Subcutaneous abdominal adipose tissue (tissue), 5 donors: ENCODE results near the gene CD274.
"Not testable (repeated sequence)": the region's sequence is repeated elsewhere in the genome, so short reads cannot be mapped to it uniquely, and the experiment has no call there.

Experiments
- H3K27ac ChIP-seq: one replicate; pipeline ENCODE4 v1.7.0; 2013; ENCODE audit warnings: low read depth, mild to moderate bottlenecking, inconsistent platforms, low read length, moderate library complexity
- H3K27me3 ChIP-seq, 5 donors: one replicate each; pipeline ENCODE4 v1.7.0; 2013; ENCODE audit warnings: low read length in 5 of 5, inconsistent platforms in 1 of 5; ENCODE audit not compliant: control insufficient read depth in 5 of 5, insufficient read depth in 4 of 5
- H3K36me3 ChIP-seq, 5 donors: one replicate each; pipeline ENCODE4 v1.7.0; 2013; ENCODE audit warnings: low read length in 5 of 5; ENCODE audit not compliant: control insufficient read depth in 5 of 5, insufficient read depth in 5 of 5
- H3K4me1 ChIP-seq, 5 donors: one replicate each; pipeline ENCODE4 v1.7.0; 2013; ENCODE audit warnings: low read length in 5 of 5, mild to moderate bottlenecking in 3 of 5, moderate library complexity in 1 of 5; ENCODE audit not compliant: control insufficient read depth in 5 of 5, insufficient read depth in 5 of 5
- H3K4me3 ChIP-seq, 5 donors: one replicate each; pipeline ENCODE4 v1.7.0; 2013; ENCODE audit warnings: low read length in 5 of 5, low read depth in 1 of 5
- H3K9ac ChIP-seq, 5 donors: one replicate each; pipeline ENCODE4 v1.7.0; 2013; ENCODE audit warnings: low read length in 5 of 5, mild to moderate bottlenecking in 4 of 5, moderate library complexity in 3 of 5
- H3K9me3 ChIP-seq, 5 donors: one replicate each; pipeline ENCODE4 v1.7.0; 2013; ENCODE audit warnings: low read length in 5 of 5; ENCODE audit not compliant: control insufficient read depth in 5 of 5
- donor health status: healthy.
- donor health status: healthy.
- donor health status: healthy.
- donor health status: healthy.
- donor health status: healthy.

The CD274 gene

GRCh38 chr9:5460157-5460556 lies 9.8 kb downstream of the CD274 start:
- Histone ChIP-seq H3K4me1 (no peaks in the 10 kb centered on the region), H3K27ac (no peak overlapping the region), H3K4me3 (no peak overlapping the region), H3K9ac (no peak overlapping the region), H3K36me3 (peaks cover 0 to 5% (median 3%) of the 10 kb centered on the region in 5 donors), H3K27me3 (no peaks in the 10 kb centered on the region), H3K9me3 (no peaks in the 10 kb centered on the region)

- not testable (repeated sequence) for H3K9me3 ChIP-seq, H3K9ac ChIP-seq, H3K27ac ChIP-seq, H3K27me3 ChIP-seq, H3K4me1 ChIP-seq, H3K4me3 ChIP-seq, H3K36me3 ChIP-seq
These were observed 14.5 kb downstream of the CD274 start for GRCh38 chr9:5464831-5465330.

- Histone ChIP-seq H3K36me3 (peaks cover 0 to 9% (median 5%) of the 10 kb centered on the region in 5 donors), H3K9me3 (no peaks in the 10 kb centered on the region), H3K27me3 (no peaks in the 10 kb centered on the region), H3K27ac (no peak overlapping the region), H3K9ac (no peak overlapping the region), H3K4me1 (no peaks in the 10 kb centered on the region), H3K4me3 (no peak overlapping the region)
These were observed 15.7 kb downstream of the CD274 start for GRCh38 chr9:5466005-5466404.

- Histone ChIP-seq H3K4me1 (no peaks in the 10 kb centered on the region), H3K27me3 (no peaks in the 10 kb centered on the region), H3K9me3 (no peaks in the 10 kb centered on the region), H3K9ac (no peak overlapping the region), H3K4me3 (no peak overlapping the region), H3K36me3 (peaks cover 0 to 9% (median 5%) of the 10 kb centered on the region in 5 donors), H3K27ac (no peak overlapping the region)
These were observed 16.4 kb downstream of the CD274 start for GRCh38 chr9:5466766-5467165.

- Histone ChIP-seq H3K27me3 (no peaks in the 10 kb centered on the region), H3K9me3 (no peaks in the 10 kb centered on the region), H3K36me3 (peaks cover 0 to 6% (median 2%) of the 10 kb centered on the region in 5 donors), H3K9ac (no peak overlapping the region), H3K4me1 (no peaks in the 10 kb centered on the region), H3K27ac (no peak overlapping the region), H3K4me3 (no peak overlapping the region)
These were observed 18.5 kb downstream of the CD274 start for GRCh38 chr9:5468850-5469249.

GRCh38 chr9:5470122-5470521 lies 19.8 kb downstream of the CD274 start:
- Histone ChIP-seq H3K9me3 (no peaks in the 10 kb centered on the region), H3K4me1 (no peaks in the 10 kb centered on the region), H3K27me3 (no peaks in the 10 kb centered on the region), H3K4me3 (no peak overlapping the region), H3K36me3 (peaks cover 0 to 6% (median 2%) of the 10 kb centered on the region in 5 donors), H3K9ac (no peak overlapping the region), H3K27ac (no peak overlapping the region)

- H3K9me3 ChIP-seq, result no peaks in the 10 kb centered on the region
These were observed 20.5 kb downstream of the CD274 start for GRCh38 chr9:5470816-5471215.

GRCh38 chr9:5475611-5476010 lies 25.3 kb downstream of the CD274 start:
- not testable (repeated sequence) for H3K4me3 ChIP-seq, H3K9ac ChIP-seq, H3K4me1 ChIP-seq, H3K27ac ChIP-seq, H3K9me3 ChIP-seq, H3K36me3 ChIP-seq, H3K27me3 ChIP-seq

More at GRCh38 chr9:5470816-5471215, 20.5 kb downstream of the CD274 start:
- Histone ChIP-seq H3K4me3 (no peak overlapping the region), H3K36me3 (peaks cover 0 to 6% (median 0%) of the 10 kb centered on the region in 5 donors), H3K27me3 (no peaks in the 10 kb centered on the region), H3K27ac (no peak overlapping the region), H3K9ac (no peak overlapping the region), H3K4me1 (no peaks in the 10 kb centered on the region)

GRCh38 chr9:5478206-5478605 lies 27.9 kb downstream of the CD274 start:
- Histone ChIP-seq H3K27me3 (no peaks in the 10 kb centered on the region), H3K4me3 (no peak overlapping the region), H3K36me3 (no peaks in the 10 kb centered on the region), H3K9me3 (no peaks in the 10 kb centered on the region), H3K9ac (no peak overlapping the region), H3K4me1 (no peaks in the 10 kb centered on the region), H3K27ac (no peak overlapping the region)

GRCh38 chr9:5479994-5480694 lies 29.8 kb downstream of the CD274 start:
- Histone ChIP-seq H3K27me3 (no peaks in the 10 kb centered on the region), H3K4me1 (no peaks in the 10 kb centered on the region), H3K4me3 (no peak overlapping the region), H3K9ac (no peak overlapping the region), H3K9me3 (no peaks in the 10 kb centered on the region), H3K36me3 (no peaks in the 10 kb centered on the region), H3K27ac (no peak overlapping the region)
